Peyer's patch (tissue), 4 donors: Measurements from ENCODE around the gene PRICKLE2.
"Not testable (repeated sequence)": the region's sequence is repeated elsewhere in the genome, so short reads cannot be mapped to it uniquely, and the experiment has no call there.

Experiments
- CTCF ChIP-seq, 6 experiments: fragments of 450-650 bp in 4 of 6; fragments of 200-600 bp in 2 of 6; sonication (generic) in 1 of 6; IDR thresholded peaks; one replicate each; pipeline ENCODE4 v1.5.1; 2017 to 2019; ENCODE audit warnings: antibody characterized with exemption in 6 of 6, mild to moderate bottlenecking in 3 of 6, moderate library complexity in 1 of 6
- POLR2A ChIP-seq, 2 donors: fragments of 450-650 bp; IDR thresholded peaks; one replicate each; pipeline ENCODE4 v1.5.1; 2017; ENCODE audit warnings: antibody characterized with exemption in 2 of 2, mild to moderate bottlenecking in 2 of 2, moderate library complexity in 2 of 2

- not testable (repeated sequence) for TF ChIP-seq CTCF, POLR2A (IDR thresholded peaks at IDR 0.05)
Measured at GRCh38 chr3:64089386-64089785, 135.9 kb downstream of the PRICKLE2 start.
